H54 (cell line): ENCODE data around the gene DCAF11.
A peak's percentile ranks its signal among the peaks of the same experiment; 100 is the strongest.

Source experiments
- DNase-seq: peaks from one replicate; pipeline ENCODE4 v3.0.0; 2011; ENCODE audit warnings: low spot score, mixed read lengths; ENCODE audit not compliant: insufficient read length
- FAIRE-seq: peaks from 3 replicates; lab custom pipeline; 2011; peaks lifted over from hg19 to GRCh38; lab: Jason Lieb, UNC
- POLR2A ChIP-seq: IDR thresholded peaks from 2 replicates; pipeline ENCODE4 v1.6.1; 2011; ENCODE audit warnings: low read depth, mild to moderate bottlenecking, low read length

The DCAF11 gene

DNA sequence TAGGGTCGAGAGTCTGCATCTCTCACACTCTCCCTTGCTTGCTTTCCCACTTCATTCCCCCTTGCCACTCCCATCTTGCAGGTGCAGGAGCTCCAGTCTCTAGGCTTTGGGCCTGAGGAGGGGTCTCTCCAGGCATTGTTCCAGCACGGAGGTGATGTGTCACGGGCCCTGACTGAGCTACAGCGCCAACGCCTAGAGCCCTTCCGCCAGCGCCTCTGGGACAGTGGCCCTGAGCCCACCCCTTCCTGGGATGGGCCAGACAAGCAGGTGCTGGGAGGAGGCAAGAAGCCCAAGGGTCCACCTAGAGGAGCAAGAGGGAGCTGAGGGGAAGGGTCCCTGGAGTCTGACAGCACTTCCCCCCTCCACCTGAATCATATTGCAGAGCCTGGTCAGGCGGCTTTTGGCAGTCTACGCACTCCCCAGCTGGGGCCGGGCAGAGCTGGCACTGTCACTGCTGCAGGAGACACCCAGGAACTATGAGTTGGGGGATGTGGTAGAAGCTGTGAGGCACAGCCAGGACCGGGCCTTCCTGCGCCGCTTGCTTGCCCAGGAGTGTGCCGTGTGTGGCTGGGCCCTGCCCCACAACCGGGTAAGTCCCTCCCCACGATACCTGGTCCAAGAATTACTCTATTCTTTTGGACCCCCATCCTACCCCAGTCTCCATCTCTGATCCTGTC, 37.0 kb downstream of the DCAF11 start:
- no peak for TF ChIP-seq POLR2A
- FAIRE-seq = no peak
- DNase-seq = no peak

DNA sequence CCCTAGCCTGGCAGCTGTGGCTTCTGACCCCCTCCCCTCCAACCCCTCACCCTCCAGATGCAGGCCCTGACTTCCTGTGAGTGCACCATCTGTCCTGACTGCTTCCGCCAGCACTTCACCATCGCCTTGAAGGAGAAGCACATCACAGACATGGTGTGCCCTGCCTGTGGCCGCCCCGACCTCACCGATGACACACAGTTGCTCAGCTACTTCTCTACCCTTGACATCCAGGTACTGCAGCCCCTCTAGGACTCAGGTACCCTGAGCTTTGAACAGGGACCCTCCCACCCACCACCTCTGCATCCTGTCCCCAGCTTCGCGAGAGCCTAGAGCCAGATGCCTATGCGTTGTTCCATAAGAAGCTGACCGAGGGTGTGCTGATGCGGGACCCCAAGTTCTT, 40.5 kb downstream of the DCAF11 start:
- no peak for FAIRE-seq
- no peak for TF ChIP-seq POLR2A
- no peak for DNase-seq

DNA sequence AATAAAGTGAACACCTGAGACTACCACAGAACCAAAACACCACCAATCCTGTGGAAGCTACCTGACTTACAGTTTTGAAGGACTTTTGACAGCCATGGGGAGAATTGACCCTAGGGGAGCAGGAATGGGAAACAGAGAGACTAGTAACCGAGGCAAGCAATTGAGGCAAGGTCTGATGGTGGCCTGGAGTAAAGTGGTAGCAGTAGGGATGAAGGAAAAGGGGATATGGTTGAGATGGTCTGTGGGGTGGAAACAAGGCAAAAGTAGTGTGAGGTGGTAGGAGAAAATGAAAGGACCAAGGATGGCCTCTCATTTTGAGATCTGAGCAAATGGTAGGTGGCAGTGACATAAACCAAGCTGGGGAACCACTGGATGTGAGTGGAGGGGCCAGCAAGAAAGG, 42.3 kb downstream of the DCAF11 start:
- TF ChIP-seq POLR2A = no peak
- DNase-seq (no peak), FAIRE-seq (no peak)

DNA sequence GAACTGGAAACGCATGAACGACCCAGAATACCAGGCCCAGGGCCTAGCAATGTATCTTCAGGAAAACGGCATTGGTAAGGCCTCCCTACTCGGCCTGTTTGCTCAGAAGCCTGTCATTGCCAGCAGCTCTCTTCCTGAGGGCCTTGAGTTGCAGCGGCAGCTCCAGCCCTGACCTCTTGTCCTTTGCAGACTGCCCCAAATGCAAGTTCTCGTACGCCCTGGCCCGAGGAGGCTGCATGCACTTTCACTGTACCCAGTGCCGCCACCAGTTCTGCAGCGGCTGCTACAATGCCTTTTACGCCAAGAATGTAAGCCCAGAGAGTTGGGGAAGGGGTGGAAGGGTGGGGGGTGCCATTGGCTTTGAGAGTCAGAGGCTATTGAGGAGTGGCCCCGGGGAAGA, 42.8 kb downstream of the DCAF11 start:
- FAIRE-seq (no peak), DNase-seq (no peak)
- TF ChIP-seq POLR2A = no peak

DNA sequence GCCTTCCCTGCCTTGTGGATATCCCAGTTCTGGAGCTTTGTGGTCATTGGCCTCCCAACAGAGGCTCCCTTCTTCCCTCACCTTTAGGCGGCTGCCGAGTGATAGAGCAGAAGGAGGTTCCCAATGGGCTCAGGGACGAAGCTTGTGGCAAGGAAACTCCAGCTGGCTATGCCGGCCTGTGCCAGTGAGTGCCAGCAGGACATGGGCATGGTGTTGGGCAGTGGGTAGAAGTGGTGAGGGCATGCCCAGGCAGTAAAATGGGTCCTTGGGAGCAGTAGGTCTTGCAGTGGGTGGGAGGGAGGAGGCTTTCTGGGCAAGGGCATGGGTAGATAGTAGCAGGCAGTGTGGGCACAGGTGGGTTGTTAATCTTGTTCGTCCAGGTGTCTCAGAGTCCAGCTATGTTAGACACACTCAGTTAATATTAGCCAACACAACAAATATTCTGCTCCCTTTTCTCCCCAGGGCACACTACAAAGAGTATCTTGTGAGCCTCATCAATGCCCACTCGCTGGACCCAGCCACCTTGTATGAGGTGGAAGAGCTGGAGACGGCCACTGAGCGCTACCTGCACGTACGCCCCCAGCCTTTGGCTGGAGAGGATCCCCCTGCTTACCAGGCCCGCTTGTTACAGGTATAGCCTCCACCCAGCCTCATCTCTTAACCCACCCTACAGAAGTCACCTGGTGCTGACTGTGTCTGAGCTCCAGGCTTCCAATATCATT, 45.4 kb downstream of the DCAF11 start:
- no peak for FAIRE-seq
- DNase-seq = no peak
- no peak for TF ChIP-seq POLR2A

DNA sequence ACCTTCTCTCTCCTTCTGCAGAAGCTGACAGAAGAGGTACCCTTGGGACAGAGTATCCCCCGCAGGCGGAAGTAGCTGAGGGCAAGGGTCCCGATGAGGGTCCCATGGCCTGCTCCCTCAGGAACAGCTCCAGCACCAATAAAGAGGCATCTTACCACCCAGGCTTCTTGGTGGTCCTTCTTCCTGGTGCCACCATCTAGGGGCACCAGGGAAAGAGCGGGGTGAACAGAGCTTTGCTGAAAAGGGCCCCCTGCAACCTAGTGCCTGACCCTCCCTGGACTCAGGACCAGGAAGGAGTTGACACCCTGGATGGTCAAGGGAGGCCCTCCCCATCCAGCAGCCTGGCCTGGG, 45.9 kb downstream of the DCAF11 start:
- no peak for TF ChIP-seq POLR2A
- no peak for DNase-seq
- no peak for FAIRE-seq

DNA sequence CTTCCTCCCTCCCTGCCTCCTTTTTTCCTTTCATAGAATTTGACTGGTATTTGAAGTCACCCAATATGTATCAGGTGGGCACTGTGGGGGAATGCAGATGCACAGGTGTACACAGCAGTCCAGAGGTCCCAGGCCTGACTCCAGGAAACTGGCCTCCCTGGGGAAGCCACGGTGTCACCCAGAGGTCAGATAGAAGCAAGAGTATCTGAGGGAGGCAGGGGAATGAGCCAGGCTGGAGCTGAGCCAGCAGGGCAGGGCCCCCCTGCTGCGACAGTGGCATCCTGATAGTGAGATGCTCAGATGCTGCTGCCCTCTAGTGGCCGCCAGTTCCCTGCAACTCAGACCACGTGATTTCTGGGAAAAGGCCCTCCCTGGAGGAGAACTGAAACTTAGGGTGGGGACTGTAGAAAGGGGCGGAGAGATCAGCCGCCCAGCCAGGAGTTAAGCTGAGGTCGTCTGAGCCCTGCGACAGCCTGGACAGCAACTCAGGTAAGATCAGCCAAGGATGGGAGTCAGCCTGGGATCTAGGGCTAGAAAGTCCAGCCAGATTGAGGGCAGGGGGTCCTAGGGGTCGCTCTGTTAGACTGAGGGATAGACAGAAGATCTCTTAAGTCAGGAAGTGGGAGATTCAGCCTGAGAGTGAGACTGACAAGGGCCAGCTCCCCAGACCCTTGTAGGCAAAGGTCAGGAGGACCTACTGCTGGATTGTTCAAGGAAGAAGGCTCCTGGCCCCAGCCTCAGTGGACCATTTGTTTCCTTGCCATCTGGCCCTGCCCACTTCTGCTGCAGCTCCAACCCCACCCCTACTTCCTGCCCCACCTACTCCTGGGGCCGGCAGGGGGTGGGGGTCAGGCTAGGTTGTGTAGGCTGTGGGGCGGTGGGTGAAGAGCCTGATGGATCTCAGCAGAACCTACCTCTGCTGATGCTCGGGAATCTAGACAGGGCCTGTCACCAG, 46.5 kb downstream of the DCAF11 start, which contains the start of gene IRF9:
Gene IRF9, plus strand, starts transcription at position 416 of the 955 bp plus-strand sequence. CDS start 880 bp downstream, outside the sequence.
- FAIRE-seq (peak; percentile 78), DNase-seq (peak; percentile 84)
- peak; percentile 48; the same call in 1 of the 2 replicates for TF ChIP-seq POLR2A

DNA sequence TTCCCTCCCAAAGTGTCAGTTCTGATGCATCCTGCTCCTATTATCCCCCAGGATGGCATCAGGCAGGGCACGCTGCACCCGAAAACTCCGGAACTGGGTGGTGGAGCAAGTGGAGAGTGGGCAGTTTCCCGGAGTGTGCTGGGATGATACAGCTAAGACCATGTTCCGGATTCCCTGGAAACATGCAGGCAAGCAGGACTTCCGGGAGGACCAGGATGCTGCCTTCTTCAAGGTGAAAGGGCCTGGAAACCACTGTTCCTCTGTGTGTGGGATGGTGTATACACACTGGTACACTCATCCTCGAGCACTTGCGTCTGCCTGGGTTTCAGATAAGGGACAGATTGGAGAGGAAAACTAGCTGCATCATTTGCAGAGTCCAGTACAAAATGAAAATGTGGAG, 47.5 kb downstream of the DCAF11 start:
- TF ChIP-seq POLR2A = no peak
- no peak for DNase-seq
- no peak for FAIRE-seq

DNA sequence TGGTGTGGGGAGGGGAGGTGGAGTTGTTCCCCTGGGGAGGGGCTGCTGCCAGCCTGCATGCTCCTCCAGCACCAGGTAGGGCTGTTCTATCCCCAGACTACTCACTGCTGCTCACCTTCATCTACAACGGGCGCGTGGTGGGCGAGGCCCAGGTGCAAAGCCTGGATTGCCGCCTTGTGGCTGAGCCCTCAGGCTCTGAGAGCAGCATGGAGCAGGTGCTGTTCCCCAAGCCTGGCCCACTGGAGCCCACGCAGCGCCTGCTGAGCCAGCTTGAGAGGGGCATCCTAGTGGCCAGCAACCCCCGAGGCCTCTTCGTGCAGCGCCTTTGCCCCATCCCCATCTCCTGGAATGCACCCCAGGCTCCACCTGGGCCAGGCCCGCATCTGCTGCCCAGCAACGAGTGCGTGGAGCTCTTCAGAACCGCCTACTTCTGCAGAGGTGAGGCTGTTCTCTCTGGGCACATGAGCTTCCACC, 50.0 kb downstream of the DCAF11 start:
- FAIRE-seq = no peak
- TF ChIP-seq POLR2A = no peak

DNA sequence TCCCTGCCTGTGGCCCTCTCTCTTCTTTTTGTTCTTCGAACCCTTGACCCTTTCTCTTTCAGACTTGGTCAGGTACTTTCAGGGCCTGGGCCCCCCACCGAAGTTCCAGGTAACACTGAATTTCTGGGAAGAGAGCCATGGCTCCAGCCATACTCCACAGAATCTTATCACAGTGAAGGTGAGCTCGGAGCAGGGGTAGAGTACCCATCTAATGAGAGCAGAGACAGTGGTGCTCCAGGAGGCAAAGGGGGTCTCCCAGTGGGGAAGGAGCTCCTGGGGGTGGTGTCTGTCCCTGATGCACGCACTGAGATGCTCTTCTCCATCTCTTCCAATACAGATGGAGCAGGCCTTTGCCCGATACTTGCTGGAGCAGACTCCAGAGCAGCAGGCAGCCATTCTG, 51.2 kb downstream of the DCAF11 start:
- no peak for TF ChIP-seq POLR2A
- FAIRE-seq (no peak), DNase-seq (no peak)

More for the DNA sequence above, 50.0 kb downstream of the DCAF11 start:
- no peak for DNase-seq

DNA sequence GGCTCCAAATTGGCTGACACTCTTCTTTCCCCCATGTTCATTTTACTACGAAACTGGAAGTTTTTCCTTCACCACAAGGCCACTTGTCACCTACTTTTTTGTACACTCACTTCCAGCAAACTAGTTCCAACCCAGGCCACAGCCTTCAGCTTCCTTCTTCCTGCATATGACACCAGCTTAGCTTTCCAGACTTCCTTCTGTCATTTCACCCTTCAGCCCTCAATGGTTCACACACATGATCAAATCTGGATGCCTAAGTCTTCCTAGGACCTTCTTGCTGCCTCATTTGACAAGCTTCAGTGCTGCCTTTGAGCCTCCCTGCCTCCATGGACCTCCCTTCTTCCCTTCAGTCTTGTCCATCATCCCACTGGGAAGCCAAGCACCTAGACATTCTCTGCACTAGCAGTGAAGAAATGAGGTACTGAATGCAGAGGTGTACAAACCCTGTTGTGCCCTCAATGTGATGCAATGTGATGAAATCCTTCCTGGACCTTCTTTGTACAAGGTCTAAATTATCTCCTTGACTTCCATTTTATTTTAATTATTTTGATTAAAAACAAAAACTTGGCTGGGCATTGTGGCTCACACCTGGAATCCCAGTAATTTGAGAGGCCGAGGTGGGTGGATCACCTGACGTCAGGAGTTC, 53.0 kb downstream of the DCAF11 start:
- no peak for TF ChIP-seq POLR2A
- DNase-seq = no peak
- no peak for FAIRE-seq

DNA sequence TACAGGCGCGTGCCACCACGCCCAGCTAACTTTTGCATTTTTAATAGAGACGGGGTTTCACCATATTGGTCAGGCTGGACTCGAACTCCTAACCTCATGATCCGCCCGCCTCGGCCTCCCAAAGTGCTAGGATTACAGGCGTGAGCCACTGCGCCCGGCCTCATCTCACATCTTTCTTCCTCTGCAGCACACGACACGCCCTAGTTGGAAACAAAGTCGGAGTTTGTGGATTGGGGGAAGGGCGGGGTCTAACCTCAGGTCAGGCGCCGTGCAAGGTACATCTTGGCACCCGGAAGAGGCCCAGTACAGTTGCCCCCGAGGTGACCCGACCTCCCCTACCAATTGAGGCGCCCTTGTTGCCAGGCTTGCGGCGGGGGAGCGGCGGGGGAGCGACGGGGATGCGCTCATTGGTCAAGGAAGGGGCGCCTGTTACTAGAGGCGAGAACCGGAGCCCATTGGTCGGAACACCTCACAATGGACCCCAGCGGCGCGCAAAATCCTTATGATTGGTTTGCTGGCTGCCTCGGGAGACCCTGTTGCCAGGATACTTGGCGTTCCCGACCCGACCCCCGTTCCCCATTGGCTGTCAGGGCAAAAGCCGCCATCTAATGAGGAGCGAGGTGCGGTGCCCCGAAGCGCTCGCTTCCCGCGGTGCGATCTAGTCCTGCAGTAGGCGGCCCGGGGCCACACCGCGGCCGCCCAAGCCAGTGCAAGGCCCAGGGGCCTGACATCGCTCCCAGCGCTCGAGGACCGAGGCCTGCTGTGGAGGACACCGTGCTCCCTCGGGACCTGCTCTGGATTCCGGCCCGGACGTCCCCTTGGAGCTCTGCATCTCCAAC, 57.1 kb downstream of the DCAF11 start, which contains the start of gene REC8:
Gene REC8, plus strand, starts transcription at position 659 of the 839 bp plus-strand sequence. CDS start 473 bp downstream, outside the sequence.
- FAIRE-seq (no peak), DNase-seq (no peak)
- TF ChIP-seq POLR2A = no peak
